ENCODE data around the gene SLC2A10.

DNA sequence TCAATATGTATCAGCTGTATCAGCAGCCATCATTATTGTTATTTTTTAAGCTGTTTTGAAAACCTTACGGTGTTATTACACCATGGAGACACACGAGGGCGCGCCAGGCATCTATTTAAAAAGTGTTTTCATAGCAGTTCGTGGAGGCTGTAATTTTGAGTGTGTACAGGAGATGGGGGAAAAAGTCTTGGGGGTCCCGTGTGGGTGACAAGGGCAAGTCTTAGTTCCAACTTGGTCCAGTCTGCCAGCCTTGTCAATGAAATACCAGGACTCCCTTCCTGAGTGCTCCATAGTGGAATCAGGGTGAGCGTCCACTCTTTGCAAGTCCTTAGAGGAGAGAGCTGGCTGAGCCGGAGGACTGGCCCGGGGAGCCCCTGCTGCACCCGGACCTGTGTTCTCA lies 43.3 kb downstream of the SLC2A10 start:
- TF ChIP-seq, protein P1, sequence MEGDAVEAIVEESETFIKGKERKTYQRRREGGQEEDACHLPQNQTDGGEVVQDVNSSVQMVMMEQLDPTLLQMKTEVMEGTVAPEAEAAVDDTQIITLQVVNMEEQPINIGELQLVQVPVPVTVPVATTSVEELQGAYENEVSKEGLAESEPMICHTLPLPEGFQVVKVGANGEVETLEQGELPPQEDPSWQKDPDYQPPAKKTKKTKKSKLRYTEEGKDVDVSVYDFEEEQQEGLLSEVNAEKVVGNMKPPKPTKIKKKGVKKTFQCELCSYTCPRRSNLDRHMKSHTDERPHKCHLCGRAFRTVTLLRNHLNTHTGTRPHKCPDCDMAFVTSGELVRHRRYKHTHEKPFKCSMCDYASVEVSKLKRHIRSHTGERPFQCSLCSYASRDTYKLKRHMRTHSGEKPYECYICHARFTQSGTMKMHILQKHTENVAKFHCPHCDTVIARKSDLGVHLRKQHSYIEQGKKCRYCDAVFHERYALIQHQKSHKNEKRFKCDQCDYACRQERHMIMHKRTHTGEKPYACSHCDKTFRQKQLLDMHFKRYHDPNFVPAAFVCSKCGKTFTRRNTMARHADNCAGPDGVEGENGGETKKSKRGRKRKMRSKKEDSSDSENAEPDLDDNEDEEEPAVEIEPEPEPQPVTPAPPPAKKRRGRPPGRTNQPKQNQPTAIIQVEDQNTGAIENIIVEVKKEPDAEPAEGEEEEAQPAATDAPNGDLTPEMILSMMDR (conservative IDR thresholded peaks at IDR 0.05 in 1 of 2, IDR thresholded peaks at IDR 0.05 in 1 of 2; ENCODE audit: low read depth in 1 of 2, low read length in 2 of 2) = peak; percentile 68 to 78
- TF ChIP-seq EZH2 (IDR thresholded peaks at IDR 0.05; ENCODE audit: low read length, missing control alignments) = no peak
